Breast epithelium (tissue), 3 donors: Measurements from ENCODE around the gene MYO3B.

Experiments used
- POLR2A ChIP-seq: fragments of 450-650 bp; IDR thresholded peaks from one replicate; pipeline ENCODE4 v1.6.1; 2016; ENCODE audit warnings: antibody characterized with exemption, mild to moderate bottlenecking, moderate library complexity
- POLR2AphosphoS5 ChIP-seq, 3 donors: sonication (generic); formaldehyde crosslinking; IDR thresholded peaks; one replicate each; pipeline ENCODE4 v1.6.1; 2017; ENCODE audit warnings: antibody characterized with exemption in 3 of 3
- TF ChIP-seq, protein P1 (sequence below), 3 donors: fragments of 450-650 bp; IDR thresholded peaks; one replicate each; pipeline ENCODE4 v1.5.1; 2016 to 2017; ENCODE audit warnings: antibody characterized with exemption in 3 of 3, mild to moderate bottlenecking in 3 of 3, moderate library complexity in 3 of 3

DNA sequence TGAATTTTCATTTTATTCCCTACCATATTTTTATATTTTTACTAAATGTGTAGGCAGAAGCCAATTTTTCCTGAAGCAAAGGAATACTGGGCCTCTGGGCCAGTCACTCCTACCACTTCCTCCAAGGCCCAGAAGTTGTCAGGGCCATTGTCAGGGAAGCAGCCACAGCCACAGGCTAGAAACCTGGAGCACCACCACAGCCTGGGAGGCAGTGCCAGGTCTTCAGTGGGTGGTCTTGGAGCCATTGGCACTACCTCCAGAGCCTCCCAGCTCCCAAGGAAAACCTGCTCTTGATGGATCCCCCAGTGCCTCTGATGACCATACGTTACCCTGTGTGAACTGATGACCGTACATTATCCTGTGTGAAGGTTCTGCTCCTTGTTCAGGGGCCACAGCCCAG is 401.6 kb downstream of the MYO3B start:
- TF ChIP-seq, protein P1, sequence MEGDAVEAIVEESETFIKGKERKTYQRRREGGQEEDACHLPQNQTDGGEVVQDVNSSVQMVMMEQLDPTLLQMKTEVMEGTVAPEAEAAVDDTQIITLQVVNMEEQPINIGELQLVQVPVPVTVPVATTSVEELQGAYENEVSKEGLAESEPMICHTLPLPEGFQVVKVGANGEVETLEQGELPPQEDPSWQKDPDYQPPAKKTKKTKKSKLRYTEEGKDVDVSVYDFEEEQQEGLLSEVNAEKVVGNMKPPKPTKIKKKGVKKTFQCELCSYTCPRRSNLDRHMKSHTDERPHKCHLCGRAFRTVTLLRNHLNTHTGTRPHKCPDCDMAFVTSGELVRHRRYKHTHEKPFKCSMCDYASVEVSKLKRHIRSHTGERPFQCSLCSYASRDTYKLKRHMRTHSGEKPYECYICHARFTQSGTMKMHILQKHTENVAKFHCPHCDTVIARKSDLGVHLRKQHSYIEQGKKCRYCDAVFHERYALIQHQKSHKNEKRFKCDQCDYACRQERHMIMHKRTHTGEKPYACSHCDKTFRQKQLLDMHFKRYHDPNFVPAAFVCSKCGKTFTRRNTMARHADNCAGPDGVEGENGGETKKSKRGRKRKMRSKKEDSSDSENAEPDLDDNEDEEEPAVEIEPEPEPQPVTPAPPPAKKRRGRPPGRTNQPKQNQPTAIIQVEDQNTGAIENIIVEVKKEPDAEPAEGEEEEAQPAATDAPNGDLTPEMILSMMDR (IDR thresholded peaks at IDR 0.05) = no peak
- TF ChIP-seq POLR2A (no peak), POLR2AphosphoS5 (IDR thresholded peaks at IDR 0.05) (no peak)
